ENCODE measurements around the gene TAF8. TPM values are rescaled to one million over a fixed set of nuclear protein-coding genes. Genes with fewer than 3 reads are reported as not detected.
"Not testable (repeated sequence)": the region's sequence is repeated elsewhere in the genome, so short reads cannot be mapped to it uniquely, and the experiment has no call there.

Gene TAF8
- total RNA-seq, 1 donor from 2014 or later = 35.6 TPM

DNA sequence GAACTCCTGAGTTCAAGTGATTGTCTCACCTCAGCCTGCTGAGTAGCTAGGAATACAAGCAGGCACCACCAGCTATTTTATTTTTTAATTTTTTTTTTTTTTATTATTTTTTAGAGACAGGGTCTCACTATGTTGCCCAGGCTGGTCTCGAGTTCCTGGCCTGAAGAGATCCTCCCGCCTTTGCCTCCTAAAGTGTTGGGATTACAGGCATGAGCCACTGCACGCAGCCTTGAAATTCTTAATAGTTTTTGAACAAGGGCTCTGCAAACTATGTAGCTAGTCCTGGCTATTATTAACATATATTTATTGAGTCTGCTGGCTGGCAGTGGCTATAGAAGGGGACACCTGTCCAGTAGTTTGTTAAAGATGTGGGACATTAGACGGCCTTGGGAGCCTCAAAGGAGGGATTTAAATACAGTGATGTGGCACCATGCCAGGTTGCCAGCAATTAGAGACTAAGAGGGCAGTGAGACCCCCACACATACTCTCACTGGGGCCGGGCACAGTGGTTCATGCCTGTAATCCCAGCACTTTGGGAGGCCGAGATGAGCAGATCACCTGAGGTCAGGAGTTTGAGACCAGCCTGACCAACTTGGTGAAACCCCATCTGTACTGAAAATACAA is 21.1 kb upstream of the TAF8 start:
- H3K27me3 ChIP-seq = no peaks in the 10 kb centered on the region
- H3K27ac ChIP-seq = no peak overlapping the region
- no peaks in the 10 kb centered on the region for H3K9me3 ChIP-seq
- peaks cover 0 to 3% of the 10 kb centered on the region in 2 donors for H3K36me3 ChIP-seq
- TF ChIP-seq POLR2A (IDR thresholded peaks at IDR 0.05) (no peak), POLR2AphosphoS5 (IDR thresholded peaks at IDR 0.05; ENCODE audit: insufficient read depth in 1 of 2, low read depth in 1 of 2) (no peak)
- TF ChIP-seq, protein P1, sequence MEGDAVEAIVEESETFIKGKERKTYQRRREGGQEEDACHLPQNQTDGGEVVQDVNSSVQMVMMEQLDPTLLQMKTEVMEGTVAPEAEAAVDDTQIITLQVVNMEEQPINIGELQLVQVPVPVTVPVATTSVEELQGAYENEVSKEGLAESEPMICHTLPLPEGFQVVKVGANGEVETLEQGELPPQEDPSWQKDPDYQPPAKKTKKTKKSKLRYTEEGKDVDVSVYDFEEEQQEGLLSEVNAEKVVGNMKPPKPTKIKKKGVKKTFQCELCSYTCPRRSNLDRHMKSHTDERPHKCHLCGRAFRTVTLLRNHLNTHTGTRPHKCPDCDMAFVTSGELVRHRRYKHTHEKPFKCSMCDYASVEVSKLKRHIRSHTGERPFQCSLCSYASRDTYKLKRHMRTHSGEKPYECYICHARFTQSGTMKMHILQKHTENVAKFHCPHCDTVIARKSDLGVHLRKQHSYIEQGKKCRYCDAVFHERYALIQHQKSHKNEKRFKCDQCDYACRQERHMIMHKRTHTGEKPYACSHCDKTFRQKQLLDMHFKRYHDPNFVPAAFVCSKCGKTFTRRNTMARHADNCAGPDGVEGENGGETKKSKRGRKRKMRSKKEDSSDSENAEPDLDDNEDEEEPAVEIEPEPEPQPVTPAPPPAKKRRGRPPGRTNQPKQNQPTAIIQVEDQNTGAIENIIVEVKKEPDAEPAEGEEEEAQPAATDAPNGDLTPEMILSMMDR (IDR thresholded peaks at IDR 0.05) = no peak
- no peak for DNase-seq (ENCODE audit: extremely low spot score in 2 of 2)
- intact Hi-C loops (cut with DNase I) = no loop called here
- H3K4me3 ChIP-seq = no peak overlapping the region
- H3K4me1 ChIP-seq = peaks cover 17% of the 10 kb centered on the region

DNA sequence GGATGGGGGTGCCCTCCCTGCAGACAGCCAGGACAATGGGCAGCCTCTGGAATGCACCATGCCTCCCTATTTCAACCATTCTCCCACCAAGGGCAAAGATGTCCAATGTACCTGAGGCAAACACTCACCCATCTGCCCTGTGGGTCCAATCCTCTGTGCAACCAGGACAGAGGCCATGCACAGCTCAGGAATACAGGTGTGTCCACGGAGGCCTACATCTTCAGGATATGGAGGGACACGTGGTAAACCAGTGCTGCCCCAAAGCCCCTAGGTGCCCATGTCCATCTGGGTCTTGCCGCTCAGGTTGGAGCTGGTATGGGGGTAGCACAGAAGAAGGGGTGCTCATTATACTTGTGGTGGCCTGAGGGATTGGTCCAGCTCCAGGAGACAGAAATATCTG is 20.4 kb upstream of the TAF8 start:
- intact Hi-C loops (cut with DNase I) = no loop called here
- Histone ChIP-seq H3K27me3 (no peaks in the 10 kb centered on the region), H3K9me3 (no peaks in the 10 kb centered on the region), H3K27ac (no peak overlapping the region), H3K4me3 (no peak overlapping the region), H3K4me1 (peaks cover 17% of the 10 kb centered on the region), H3K36me3 (peaks cover 0 to 3% of the 10 kb centered on the region in 2 donors)
- DNase-seq (ENCODE audit: extremely low spot score in 2 of 2) = no peak
- no peak for TF ChIP-seq POLR2AphosphoS5 (IDR thresholded peaks at IDR 0.05; ENCODE audit: insufficient read depth in 1 of 2, low read depth in 1 of 2)
- TF ChIP-seq, protein P1 (IDR thresholded peaks at IDR 0.05) = no peak
- no peak for TF ChIP-seq POLR2A (IDR thresholded peaks at IDR 0.05)

DNA sequence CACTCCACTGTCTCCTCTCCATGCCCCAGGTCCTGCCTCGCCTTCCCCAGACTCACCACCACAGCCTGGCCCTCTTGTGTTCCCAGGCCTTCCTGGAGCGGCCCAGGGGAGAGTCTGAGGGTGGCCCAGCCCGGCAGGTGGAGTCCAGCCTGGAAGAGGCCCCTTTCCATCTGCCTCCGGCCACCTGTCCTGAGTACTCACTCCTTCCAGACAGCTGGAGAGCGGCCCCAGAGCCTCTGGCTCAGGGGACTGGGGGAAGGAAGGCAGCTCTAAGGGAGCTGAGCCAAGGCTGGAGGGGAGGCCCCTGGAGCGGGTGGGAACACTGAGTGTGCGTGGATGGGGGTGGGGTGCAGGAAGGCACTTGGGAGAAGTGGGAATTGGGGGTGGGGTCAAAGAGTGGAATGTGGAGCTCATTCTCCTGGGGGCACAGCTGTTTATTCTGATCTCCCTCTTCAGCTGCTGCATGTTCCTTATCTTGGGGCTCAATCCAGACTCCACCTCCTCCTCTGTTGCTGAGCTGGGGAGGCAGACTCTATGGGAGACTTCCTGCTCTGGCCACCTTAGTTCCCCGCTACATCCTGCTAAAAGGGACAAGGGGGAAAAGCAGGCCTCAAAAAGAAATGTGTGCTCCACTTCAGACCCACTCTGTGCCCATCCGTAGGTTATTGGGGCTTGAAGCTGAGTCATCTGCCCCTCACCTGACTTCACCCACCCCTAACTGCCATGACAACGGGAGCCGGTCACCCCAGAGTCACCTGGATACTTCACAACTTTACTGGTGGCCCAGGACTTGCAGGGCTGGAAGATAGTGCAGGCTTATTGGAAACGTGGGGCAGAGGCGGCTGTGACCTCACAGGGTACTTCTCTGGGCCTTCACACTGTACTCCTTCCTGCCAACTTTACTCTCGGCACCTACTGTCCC is 19.5 kb upstream of the TAF8 start:
- Histone ChIP-seq H3K36me3 (no peaks in the 10 kb centered on the region), H3K4me1 (peaks cover 17% of the 10 kb centered on the region), H3K27me3 (no peaks in the 10 kb centered on the region), H3K9me3 (no peaks in the 10 kb centered on the region), H3K27ac (no peak overlapping the region), H3K4me3 (no peak overlapping the region)
- intact Hi-C loops (cut with DNase I) = no loop called here
- DNase-seq (ENCODE audit: extremely low spot score in 2 of 2) = no peak
- no peak for TF ChIP-seq POLR2AphosphoS5 (IDR thresholded peaks at IDR 0.05; ENCODE audit: insufficient read depth in 1 of 2, low read depth in 1 of 2)
- no peak for TF ChIP-seq POLR2A (IDR thresholded peaks at IDR 0.05)
- TF ChIP-seq, protein P1 (IDR thresholded peaks at IDR 0.05) = no peak

DNA sequence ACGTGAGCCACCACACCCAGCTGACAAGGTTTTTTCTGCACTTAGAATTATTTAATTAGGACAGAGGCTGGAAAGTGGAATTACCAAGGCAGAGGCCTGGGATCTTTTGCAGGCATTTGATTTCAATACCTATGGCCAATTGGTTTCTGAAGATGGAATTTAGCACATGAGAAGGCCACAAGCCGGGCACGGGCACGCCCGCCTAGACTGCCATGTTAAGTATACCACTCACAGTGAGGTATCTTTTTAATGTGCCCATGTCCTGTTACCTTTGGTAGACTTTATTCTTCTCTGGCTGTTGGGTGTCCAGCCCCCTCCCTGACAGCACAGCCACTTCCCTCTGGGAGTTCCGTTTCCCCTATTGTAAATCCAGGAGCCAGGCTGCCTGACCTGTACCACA is 18.0 kb upstream of the TAF8 start:
- Histone ChIP-seq H3K4me1 (peaks cover 17% of the 10 kb centered on the region), H3K36me3 (no peaks in the 10 kb centered on the region), H3K9me3 (no peaks in the 10 kb centered on the region), H3K27ac (no peak overlapping the region), H3K4me3 (no peak overlapping the region), H3K27me3 (no peaks in the 10 kb centered on the region)
- intact Hi-C loops (cut with DNase I) = no loop called here
- no peak for TF ChIP-seq POLR2A (IDR thresholded peaks at IDR 0.05)
- TF ChIP-seq POLR2AphosphoS5 (IDR thresholded peaks at IDR 0.05; ENCODE audit: insufficient read depth in 1 of 2, low read depth in 1 of 2) = no peak
- TF ChIP-seq, protein P1 (IDR thresholded peaks at IDR 0.05) = no peak
- DNase-seq (ENCODE audit: extremely low spot score in 2 of 2) = no peak

DNA sequence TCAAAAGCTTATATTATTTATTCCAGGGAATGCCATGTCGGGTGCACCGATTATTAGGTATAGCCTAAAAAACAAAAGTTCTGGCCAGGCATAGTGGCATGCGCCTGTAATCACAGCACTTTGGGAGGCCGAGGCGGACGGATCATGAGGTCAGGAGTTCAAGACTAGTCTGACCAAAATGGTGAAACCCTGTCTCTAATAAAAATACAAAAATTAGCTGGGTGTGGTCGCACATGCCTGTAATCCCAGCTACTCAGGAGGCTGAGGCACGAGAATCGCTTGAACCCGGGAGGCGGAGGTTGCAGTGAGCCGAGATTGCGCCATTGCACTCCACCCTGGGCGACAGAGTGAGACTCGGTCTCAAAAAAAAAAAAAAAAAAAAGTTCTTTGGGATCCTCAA is 12.7 kb upstream of the TAF8 start:
- H3K4me1 ChIP-seq = peaks cover 47% of the 10 kb centered on the region
- intact Hi-C loops (cut with DNase I); DNase-seq (ENCODE audit: extremely low spot score in 2 of 2): not testable (repeated sequence)

More for the DNA sequence above, 12.7 kb upstream of the TAF8 start:
- not testable (repeated sequence) for H3K27ac ChIP-seq, H3K9me3 ChIP-seq, H3K36me3 ChIP-seq, H3K4me3 ChIP-seq, H3K27me3 ChIP-seq
